Motor neuron (in vitro differentiated cells): ENCODE results near the gene NEK1. TPM values are rescaled to one million over a fixed set of nuclear protein-coding genes. Genes with fewer than 3 reads are reported as not detected.

Experiments used
- ATAC-seq, 8 experiments: fragments of 200-7000 bp; cut with Tn5 transposase; replicated peaks in 6 of 8; 2 replicates each; pipeline ENCODE4 v1.8.0; 2021; ENCODE audit warnings: mild to moderate bottlenecking in 8 of 8, moderate library complexity in 8 of 8
- H3K27ac ChIP-seq, 2 donors: fragments of 250-450 bp; sonication (Bioruptor Pico); 2 replicates each; pipeline ENCODE4 v1.9.0; 2021; ENCODE audit warnings: antibody characterized with exemption in 2 of 2, mild to moderate bottlenecking in 2 of 2, moderate library complexity in 1 of 2
- H3K4me1 ChIP-seq, 2 donors: fragments of 250-450 bp; sonication (Bioruptor Pico); replicated peaks in 1 of 2; 2 replicates each; pipeline ENCODE4 v1.6.1; 2021; ENCODE audit warnings: antibody characterized with exemption in 2 of 2, mild to moderate bottlenecking in 2 of 2, moderate library complexity in 1 of 2
- H3K4me3 ChIP-seq, 5 donors: fragments of 250-450 bp; sonication (Bioruptor Pico); 2 replicates each; pipeline ENCODE4 v1.9.0; 2021; ENCODE audit warnings: antibody characterized with exemption in 5 of 5, mild to moderate bottlenecking in 5 of 5, moderate library complexity in 4 of 5
- WGBS, 10 experiments: fragments of 450-650 bp; shearing (Covaris generic); methylation state at CpG; one replicate each; pipeline ENCODE4 v1.0.0; 2022; 5-methylcytosine and 5-hydroxymethylcytosine counted together
- in situ Hi-C, 9 experiments: fragments of 400-800 bp; cut with MboI; loops; one replicate each; pipeline ENCODE4 v1.15.0; 2021; ENCODE audit warnings: low sequenced_read_pairs in 9 of 9, low pct_unique_long_range_greater_than_20kb in 2 of 9; ENCODE audit not compliant: unreplicated experiment in 9 of 9
- total RNA-seq, 8 experiments: library from RNA; unstranded; fragments of 300-600 nt; gene quantifications; 2 replicates each; pipeline versions ENCODE4 v1.2.3 to v1.2.4, GENCODE V29; 2022

Gene NEK1, protein sequence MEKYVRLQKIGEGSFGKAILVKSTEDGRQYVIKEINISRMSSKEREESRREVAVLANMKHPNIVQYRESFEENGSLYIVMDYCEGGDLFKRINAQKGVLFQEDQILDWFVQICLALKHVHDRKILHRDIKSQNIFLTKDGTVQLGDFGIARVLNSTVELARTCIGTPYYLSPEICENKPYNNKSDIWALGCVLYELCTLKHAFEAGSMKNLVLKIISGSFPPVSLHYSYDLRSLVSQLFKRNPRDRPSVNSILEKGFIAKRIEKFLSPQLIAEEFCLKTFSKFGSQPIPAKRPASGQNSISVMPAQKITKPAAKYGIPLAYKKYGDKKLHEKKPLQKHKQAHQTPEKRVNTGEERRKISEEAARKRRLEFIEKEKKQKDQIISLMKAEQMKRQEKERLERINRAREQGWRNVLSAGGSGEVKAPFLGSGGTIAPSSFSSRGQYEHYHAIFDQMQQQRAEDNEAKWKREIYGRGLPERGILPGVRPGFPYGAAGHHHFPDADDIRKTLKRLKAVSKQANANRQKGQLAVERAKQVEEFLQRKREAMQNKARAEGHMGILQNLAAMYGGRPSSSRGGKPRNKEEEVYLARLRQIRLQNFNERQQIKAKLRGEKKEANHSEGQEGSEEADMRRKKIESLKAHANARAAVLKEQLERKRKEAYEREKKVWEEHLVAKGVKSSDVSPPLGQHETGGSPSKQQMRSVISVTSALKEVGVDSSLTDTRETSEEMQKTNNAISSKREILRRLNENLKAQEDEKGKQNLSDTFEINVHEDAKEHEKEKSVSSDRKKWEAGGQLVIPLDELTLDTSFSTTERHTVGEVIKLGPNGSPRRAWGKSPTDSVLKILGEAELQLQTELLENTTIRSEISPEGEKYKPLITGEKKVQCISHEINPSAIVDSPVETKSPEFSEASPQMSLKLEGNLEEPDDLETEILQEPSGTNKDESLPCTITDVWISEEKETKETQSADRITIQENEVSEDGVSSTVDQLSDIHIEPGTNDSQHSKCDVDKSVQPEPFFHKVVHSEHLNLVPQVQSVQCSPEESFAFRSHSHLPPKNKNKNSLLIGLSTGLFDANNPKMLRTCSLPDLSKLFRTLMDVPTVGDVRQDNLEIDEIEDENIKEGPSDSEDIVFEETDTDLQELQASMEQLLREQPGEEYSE (N-terminal part only)
- 10 to 100 TPM; 10.7 to 24.5 (median 16.0) TPM for total RNA-seq

DNA sequence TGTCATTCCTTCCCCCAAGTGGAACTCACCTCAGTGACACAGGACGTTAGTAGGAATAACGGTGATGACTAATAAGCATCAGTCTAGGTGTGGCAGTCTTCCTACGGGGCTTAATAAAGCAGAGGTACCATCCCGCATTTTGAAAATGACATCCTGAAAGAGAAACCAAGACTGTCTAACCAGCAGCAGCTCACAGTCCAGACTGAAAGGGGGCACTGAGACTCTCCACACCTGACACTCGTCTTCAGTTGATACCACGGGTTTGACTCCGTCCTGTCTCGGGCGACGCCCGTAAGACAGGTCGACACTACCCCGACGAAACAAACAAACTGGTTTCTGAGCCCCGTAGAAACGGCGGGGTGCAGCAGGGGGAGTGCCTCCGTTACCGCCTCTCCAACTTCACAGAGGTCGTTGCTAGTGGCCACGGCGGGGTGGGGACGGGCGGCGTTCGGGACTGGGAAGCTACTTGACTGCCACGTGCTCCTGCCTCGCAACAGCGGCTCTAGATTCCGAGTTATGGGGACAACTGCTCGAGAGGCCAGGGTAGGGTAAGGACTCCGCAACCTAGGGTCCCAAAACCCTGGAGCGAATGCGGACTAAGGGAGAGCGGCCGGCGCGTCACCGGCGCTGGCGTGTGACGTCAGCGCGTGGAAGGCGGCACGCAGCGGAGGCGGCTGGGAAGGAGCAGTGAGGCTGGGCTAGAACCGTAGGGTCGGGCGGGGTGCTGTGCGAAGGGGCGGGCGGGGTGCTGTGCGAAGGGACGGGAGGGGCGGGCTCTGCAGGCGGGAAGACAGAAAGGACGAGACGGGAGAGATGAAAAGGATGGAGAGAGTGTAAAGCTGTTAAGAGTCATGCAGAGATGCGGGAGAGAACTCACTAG, at the start of gene NEK1:
NEK1 (minus strand) TSS at position 593 of the 880 bp plus-strand sequence. CDS start 9,953 bp downstream, outside the sequence.
- H3K27ac ChIP-seq: peak within 1 kb of the TSS; percentile 63 to 74
- ATAC-seq: peak; percentile 91 to 99 (median 98)
- in situ Hi-C loops: loop anchor here in 4 of 9 experiments (25.0 kb wide), 3 partner anchors 100 to 450 kb away; partner anchors contain the start of gene MFAP3L (in 1 of the 4)
- 0 to 1% (median 0%) methylated on average over 1 to 18 of the region's 61 CpGs; no CpG with 5 or more reads in 4 of the 10 experiments for WGBS, 10 experiments
- H3K4me1 ChIP-seq: peaks cover 0 to 15% of the 10 kb centered on the region in 2 donors
- H3K4me3 ChIP-seq: peak within 1 kb of the TSS; percentile 54 to 94 (median 85)

DNA sequence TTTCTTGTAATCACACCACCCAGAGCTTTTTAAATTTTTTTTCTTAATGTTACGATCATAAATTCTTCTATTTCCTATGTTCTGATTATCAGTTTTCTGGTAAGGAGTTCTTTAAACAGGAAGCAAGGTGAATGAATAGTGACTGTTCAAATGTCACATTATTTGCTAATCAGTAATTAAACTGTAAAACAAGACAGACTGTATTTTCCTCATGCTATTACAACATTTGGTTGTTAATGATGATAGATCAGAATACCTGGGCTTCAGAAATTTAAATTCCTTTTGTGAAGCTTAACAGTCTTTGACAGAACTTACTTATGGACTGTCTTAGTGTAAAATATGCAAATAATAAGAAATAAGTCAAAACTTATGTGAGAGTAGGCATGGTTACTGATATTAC, 49.4 kb upstream of the NEK1 start:
- ATAC-seq: no peak
- WGBS, 10 experiments: 67 to 100% (median 100%) methylated on average over 1 of the region's 1 CpG
- Histone ChIP-seq H3K4me1 (peaks cover 20 to 35% of the 10 kb centered on the region in 2 donors), H3K27ac (peak overlapping the region; percentile 81 to 95), H3K4me3 (peak overlapping the region; percentile 34 to 49 (median 41))
- in situ Hi-C loops: no loop called here

DNA sequence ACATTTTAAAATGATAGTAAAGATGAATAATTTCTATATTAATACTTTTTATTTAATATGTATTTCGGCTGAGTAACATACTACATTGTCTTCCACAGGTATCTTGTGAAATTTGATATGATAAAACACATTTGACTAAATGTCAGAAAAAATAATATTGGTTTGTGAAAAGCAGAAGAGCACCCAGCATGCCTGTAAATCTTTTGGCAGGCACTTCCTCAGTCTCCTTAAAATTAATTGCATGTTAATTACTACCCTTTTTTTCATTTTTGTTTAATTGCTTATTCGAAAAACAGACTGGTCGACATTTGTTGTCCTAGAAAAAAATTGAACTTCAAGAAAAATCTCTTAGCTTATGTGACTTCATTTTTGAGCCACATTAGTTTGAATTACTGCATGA, 48.5 kb upstream of the NEK1 start:
- in situ Hi-C loops: no loop called here
- no peak for ATAC-seq
- peak overlapping the region; percentile 34 to 49 (median 41) for H3K4me3 ChIP-seq
- H3K27ac ChIP-seq: peak overlapping the region; percentile 81 to 95
- peaks cover 20 to 35% of the 10 kb centered on the region in 2 donors for H3K4me1 ChIP-seq
- WGBS, 10 experiments: 8 to 67% (median 46%) methylated on average over 2 to 3 of the region's 3 CpGs; no CpG with 5 or more reads in 1 of the 10 experiments

DNA sequence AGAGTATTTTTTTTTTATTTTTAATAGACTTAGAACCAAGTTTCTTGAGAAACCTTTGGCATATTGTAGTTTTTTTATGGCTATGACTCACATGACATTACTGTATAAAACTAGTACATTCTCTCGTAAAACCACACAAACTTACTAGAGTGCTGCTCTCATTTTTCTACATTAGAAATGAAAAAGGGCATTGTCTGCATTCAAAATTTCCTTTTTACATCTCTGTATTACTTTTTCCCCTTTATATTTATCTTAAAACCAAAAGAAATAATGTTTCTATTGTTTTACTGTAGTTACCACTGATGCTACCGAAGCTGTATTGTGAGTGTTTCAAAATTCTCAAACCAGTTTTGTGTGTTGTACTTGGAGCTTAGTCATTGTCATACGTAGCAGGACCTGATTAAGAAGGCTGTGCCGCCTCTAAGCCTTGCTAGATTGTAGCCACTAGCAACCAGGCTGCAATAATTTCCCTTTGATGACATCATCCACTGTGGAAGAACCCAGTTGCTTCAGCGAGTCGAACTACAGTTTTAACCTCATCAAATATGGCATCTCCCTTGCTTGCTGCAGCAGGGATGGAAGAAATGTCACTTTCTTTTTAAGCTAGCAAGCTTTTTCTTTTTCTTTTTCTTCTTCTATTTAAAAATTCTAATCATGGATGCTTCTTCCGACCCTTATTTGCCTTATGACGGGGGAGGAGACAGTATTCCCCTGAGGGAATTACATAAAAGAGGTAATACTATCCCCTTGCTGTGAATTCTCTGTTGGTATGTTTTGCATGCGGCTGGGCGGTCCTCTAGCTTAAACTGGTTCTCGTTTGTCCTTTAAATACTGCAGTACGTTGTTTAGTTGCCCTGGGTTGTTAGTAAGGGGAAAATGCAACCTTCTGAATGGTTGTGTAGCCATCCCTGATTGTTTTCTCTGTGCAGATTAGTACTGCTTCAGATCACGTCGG, 47.6 kb upstream of the NEK1 start:
- in situ Hi-C loops: no loop called here
- Histone ChIP-seq H3K27ac (peak overlapping the region; percentile 81 to 95), H3K4me3 (peak overlapping the region; percentile 34 to 49 (median 41)), H3K4me1 (peaks cover 20 to 30% of the 10 kb centered on the region in 2 donors)
- WGBS, 10 experiments: 0 to 21% (median 2%) methylated on average over 3 to 14 of the region's 14 CpGs
- peak; percentile 93 to 97 (median 96) for ATAC-seq

DNA sequence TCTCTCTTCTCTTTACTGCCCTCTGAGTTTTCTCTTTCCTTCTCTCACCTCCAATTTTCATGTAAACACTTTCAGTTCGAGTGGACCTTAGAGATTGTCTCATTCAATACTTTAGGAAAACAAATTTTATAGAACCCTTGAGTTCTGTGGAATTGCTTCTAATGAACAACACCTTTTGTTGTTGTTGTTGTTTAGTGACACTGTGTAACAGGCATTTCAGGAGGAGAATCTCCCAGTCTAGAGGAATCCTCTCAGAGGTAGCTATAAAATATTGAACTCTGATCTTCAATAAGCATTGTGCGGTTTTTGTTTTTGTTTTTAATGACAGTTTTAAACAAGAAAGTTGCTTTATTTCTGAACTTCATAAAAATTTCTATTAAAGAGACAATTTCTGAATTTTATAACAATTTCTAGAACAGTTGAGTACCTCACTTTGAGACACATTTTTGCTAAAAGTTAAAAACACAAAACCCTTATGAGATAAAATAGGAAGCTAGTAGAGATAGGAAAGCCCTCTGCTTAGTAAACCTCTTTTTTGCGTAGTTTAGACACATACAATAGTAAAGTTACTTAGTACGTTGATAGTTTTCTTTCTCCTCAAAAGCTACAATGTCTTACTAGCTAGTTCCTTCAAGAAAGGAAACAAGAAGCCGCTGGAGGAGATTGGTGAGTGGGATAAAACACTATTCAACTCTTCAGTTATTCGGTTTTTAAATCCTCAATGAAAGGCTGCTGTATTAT, 46.8 kb upstream of the NEK1 start:
- peak overlapping the region; percentile 81 to 95 for H3K27ac ChIP-seq
- 36 to 86% (median 50%) methylated on average over 3 to 6 of the region's 6 CpGs for WGBS, 10 experiments
- H3K4me1 ChIP-seq: peaks cover 17 to 23% of the 10 kb centered on the region in 2 donors
- no peak for ATAC-seq
- peak overlapping the region; percentile 34 to 49 (median 41) for H3K4me3 ChIP-seq
- in situ Hi-C loops: no loop called here

DNA sequence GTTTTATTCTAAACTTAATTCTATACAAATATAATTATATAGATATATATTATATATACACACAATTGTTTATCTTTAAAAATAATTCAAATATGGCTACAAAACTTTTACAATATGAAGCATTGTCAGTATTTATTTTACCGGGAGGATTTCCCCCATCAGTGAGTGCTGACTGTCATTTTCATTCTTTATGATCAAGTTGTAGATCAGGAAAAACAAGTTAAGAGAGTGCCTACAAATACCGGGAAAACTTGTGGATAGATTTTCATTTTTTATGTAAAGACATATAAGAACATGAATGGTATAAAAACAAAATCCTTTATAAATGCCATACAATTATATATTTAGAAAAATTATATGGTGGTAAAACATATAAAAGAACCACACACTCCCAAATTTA, 45.8 kb upstream of the NEK1 start:
- no peak for ATAC-seq
- Histone ChIP-seq H3K4me1 (peaks cover 10 to 15% of the 10 kb centered on the region in 2 donors), H3K27ac (peak overlapping the region in 1 of 2 donors; percentile 81), H3K4me3 (no peak overlapping the region)
- in situ Hi-C loops: no loop called here
- WGBS, 10 experiments: 67 to 94% (median 83%) methylated on average over 1 to 2 of the region's 2 CpGs; no CpG with 5 or more reads in 1 of the 10 experiments

DNA sequence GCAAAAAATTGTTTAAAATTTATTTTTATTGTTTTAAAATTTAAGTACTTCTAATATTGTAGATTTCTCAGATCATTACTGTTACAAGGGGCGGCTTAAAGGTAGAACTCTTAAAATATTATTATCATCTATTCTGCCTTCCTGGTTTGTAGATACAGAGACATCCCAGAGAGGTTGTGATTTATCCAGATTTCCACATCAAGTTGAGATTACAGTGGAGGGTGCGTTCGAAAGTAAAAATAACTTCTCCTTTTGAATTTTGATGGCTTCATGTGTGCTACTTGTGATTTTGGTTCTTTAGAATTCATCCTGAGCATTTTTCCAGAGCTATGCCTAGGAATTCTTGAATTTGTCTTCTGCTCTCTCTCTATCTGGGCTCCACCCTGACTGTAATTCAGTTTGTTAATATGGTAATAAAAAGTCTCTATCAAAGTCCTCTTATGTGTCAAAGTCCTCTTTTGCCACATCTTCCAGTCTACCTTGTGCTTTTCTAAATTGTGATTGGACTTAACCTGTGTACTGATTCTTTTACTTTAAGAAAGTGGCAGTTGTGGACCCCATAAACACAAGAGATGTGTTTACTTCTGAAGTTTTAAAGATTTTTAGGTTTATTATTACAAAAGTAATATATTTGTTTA, 45.2 kb upstream of the NEK1 start:
- ATAC-seq: peak in 1 of 8 experiments; percentile 3
- Histone ChIP-seq H3K27ac (no peak overlapping the region), H3K4me1 (peaks cover 9 to 12% of the 10 kb centered on the region in 2 donors), H3K4me3 (no peak overlapping the region)
- 21 to 100% (median 95%) methylated on average over 1 to 3 of the region's 3 CpGs; no CpG with 5 or more reads in 1 of the 10 experiments for WGBS, 10 experiments
- in situ Hi-C loops: no loop called here

DNA sequence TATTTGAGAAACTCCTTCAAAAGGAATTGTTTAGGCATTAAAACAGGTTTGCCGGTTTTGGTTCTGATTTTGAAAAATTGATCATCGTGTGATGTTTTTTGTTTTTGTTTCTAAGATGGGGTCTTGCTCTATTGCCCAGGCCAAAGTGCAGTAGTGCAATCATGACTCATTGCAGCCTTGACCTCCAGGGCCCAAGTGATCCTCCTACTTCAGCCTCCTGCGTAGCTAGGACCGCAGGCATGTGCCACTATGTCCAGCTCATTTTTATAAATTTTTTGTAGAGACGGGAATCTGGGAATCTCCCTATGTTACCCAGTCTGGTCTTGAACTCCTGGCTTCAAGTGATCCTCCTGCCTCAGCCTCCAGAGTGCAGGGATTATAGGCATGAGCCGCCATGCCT, 43.0 kb upstream of the NEK1 start:
- Histone ChIP-seq H3K27ac (no peak overlapping the region), H3K4me3 (no peak overlapping the region), H3K4me1 (peaks cover 9 to 10% of the 10 kb centered on the region in 2 donors)
- no peak for ATAC-seq
- in situ Hi-C loops: no loop called here
- 90 to 100% (median 97%) methylated on average over 1 to 6 of the region's 6 CpGs; no CpG with 5 or more reads in 1 of the 10 experiments for WGBS, 10 experiments

DNA sequence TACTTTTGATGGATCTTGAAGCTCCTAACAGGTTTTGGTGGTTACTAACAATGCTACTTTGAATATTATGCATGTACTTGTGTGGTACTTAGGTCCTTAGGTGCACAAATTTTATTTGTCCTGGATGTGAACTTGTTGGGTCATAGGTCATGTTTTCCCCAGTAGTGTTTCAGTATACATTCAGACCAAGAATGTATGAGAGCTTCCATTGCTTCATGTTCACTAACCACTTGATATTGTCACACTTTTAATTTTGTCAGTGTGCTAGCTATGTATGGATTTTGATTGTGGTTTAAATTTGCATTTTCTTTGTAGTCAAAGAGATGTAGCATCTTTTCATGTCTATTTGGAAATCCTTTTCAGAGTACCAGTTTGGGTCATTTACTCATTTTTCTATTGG, 40.2 kb upstream of the NEK1 start:
- in situ Hi-C loops: no loop called here
- no peaks in the 10 kb centered on the region for H3K4me1 ChIP-seq
- H3K27ac ChIP-seq: no peak overlapping the region
- no peak overlapping the region for H3K4me3 ChIP-seq
- ATAC-seq: no peak

DNA sequence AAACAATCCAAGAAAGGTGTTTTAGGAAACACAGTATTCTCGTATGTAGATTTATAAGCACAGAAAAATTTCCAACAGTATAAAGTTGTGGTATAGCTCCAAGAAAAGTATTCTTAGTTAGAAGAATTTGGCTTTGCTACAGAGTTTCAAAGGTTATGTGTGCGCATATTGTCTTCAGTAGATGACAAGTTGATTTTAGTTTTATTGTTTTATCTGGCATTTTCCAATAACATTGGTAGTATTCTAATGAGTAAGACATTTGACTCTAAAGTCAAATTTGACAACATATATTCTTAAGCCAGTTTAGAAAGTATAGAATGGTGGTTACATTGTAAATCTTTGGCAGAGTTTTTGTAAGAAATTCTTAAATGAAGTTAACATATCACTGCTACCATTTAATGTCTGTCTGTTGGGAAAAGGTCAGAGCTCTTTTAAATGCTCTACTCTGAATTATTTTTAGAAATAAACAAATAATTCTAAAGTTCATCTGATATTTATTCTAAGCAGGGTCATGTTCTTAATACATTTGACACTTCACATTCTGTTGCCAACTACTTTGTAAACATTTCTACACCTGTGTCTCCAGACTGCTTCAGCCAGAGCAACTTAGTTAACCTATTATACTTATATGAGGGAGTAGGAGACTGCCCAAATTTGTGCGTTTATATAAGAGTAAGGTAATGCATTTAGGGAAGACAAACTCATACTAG, 38.0 kb upstream of the NEK1 start:
- H3K4me3 ChIP-seq: no peak overlapping the region
- in situ Hi-C loops: no loop called here
- H3K4me1 ChIP-seq: no peaks in the 10 kb centered on the region
- 58 to 100% (median 93%) methylated on average over 1 to 3 of the region's 3 CpGs for WGBS, 10 experiments
- H3K27ac ChIP-seq: no peak overlapping the region
- ATAC-seq: peak in 3 of 8 experiments; percentile 26 to 50 (median 32)
